ENCODE results near the gene RASGEF1B. TPM values are rescaled to one million over a fixed set of nuclear protein-coding genes. Genes with fewer than 3 reads are reported as not detected.

The RASGEF1B gene
- total RNA-seq, 4 donors from 2014 or later = 4.3 to 15.5 (median 10.2) TPM

DNA sequence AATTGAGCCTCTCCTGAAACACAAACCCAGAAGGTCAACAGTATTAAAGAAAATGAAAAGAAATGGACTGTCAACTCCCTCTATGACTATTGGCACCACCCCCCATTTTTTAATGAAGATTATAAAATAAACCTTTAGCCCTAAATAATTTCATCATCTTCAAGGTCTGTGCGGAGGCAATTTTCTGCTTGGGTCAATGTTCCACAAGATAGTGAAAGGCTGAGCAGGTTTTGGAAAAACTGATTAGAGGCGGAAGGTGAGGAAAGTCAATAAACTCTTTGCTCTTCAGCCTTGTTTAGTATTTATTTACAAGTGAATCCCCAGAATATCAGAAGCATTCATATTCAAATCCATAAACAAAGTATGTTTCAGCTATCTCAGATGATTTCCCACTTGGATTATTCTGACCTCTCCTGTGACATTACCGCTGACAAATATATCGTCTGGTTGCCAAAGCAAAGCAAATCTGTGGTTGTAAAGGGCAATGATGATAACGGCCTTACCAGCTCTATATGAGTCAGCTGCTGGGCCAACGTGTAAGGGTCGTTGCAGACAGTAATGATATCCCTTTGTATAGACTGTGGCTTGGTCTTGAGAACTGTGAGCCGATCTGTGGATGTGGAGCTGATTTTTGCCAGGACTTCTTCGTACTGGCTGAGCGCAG is 24.0 kb downstream of the RASGEF1B start:
- no peak overlapping the region for H3K4me3 ChIP-seq (replicated peaks in 1 of 3)
- no peaks in the 10 kb centered on the region for H3K27me3 ChIP-seq
- no peak overlapping the region for H3K27ac ChIP-seq
- no peaks in the 10 kb centered on the region for H3K4me1 ChIP-seq
- WGBS, 2 donors = 81 to 93% methylated on average over 10 of the region's 10 CpGs
- H3K36me3 ChIP-seq = peaks cover 2 to 15% of the 10 kb centered on the region in 2 donors
- no peak for DNase-seq
- intact Hi-C loops (cut with DNase I) = no loop called here
- TF ChIP-seq, protein P1, sequence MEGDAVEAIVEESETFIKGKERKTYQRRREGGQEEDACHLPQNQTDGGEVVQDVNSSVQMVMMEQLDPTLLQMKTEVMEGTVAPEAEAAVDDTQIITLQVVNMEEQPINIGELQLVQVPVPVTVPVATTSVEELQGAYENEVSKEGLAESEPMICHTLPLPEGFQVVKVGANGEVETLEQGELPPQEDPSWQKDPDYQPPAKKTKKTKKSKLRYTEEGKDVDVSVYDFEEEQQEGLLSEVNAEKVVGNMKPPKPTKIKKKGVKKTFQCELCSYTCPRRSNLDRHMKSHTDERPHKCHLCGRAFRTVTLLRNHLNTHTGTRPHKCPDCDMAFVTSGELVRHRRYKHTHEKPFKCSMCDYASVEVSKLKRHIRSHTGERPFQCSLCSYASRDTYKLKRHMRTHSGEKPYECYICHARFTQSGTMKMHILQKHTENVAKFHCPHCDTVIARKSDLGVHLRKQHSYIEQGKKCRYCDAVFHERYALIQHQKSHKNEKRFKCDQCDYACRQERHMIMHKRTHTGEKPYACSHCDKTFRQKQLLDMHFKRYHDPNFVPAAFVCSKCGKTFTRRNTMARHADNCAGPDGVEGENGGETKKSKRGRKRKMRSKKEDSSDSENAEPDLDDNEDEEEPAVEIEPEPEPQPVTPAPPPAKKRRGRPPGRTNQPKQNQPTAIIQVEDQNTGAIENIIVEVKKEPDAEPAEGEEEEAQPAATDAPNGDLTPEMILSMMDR (IDR thresholded peaks at IDR 0.05) = no peak
- TF ChIP-seq POLR2A (IDR thresholded peaks at IDR 0.05) = no peak
- no peaks in the 10 kb centered on the region for H3K9me3 ChIP-seq

DNA sequence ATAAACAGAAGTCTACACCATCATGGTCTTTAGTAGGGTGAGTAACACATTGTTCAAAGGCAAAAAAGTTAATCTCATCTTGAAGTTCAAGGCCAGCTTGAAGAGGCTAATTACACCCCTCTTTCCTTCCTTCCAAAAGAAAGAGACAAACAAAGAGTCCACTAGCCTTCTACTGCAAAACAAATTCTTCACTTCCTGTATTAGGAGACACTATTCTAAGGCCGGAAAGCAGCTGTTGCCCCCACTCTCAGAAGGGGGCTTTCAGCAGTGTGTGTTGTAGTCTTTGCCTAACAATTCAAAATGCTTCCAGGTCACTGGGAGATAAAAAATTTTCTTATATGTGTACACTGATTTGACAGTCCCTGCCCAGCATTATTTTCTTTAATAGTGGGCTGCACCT is 25.1 kb downstream of the RASGEF1B start:
- Histone ChIP-seq H3K4me1 (no peaks in the 10 kb centered on the region), H3K27ac (no peak overlapping the region), H3K27me3 (no peaks in the 10 kb centered on the region), H3K4me3 (replicated peaks in 1 of 3) (no peak overlapping the region), H3K36me3 (peaks cover 4 to 15% of the 10 kb centered on the region in 2 donors), H3K9me3 (no peaks in the 10 kb centered on the region)
- no peak for DNase-seq
- TF ChIP-seq, protein P1 (IDR thresholded peaks at IDR 0.05) = no peak
- no peak for TF ChIP-seq POLR2A (IDR thresholded peaks at IDR 0.05)
- WGBS, 2 donors = 89 to 96% methylated on average over 1 of the region's 1 CpG
- intact Hi-C loops (cut with DNase I) = no loop called here

DNA sequence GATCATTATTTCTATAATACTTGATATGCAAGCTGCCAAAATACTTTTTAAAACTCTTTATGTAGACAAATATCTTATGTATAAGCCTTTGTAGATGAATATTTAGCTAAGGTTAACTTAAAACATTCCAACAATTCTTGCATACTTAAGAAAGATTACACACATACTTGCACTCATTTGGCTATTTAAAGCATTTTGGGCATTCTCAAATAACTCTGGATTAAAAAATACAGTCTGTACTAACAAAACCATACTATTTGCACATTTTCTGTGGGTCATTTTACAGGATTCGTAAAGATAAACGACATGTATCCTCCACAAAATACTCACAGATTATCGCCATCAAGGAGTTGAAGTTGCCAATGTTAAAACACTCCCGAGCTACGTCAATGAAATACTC is 26.5 kb downstream of the RASGEF1B start:
- Histone ChIP-seq H3K4me1 (no peaks in the 10 kb centered on the region), H3K27ac (no peak overlapping the region), H3K9me3 (no peaks in the 10 kb centered on the region), H3K4me3 (replicated peaks in 1 of 3) (no peak overlapping the region), H3K27me3 (no peaks in the 10 kb centered on the region), H3K36me3 (peaks cover 6 to 15% of the 10 kb centered on the region in 2 donors)
- WGBS, 2 donors = 92 to 94% methylated on average over 5 of the region's 5 CpGs
- intact Hi-C loops (cut with DNase I) = no loop called here
- TF ChIP-seq, protein P1 (IDR thresholded peaks at IDR 0.05) = no peak
- no peak for TF ChIP-seq POLR2A (IDR thresholded peaks at IDR 0.05)
- DNase-seq = no peak

DNA sequence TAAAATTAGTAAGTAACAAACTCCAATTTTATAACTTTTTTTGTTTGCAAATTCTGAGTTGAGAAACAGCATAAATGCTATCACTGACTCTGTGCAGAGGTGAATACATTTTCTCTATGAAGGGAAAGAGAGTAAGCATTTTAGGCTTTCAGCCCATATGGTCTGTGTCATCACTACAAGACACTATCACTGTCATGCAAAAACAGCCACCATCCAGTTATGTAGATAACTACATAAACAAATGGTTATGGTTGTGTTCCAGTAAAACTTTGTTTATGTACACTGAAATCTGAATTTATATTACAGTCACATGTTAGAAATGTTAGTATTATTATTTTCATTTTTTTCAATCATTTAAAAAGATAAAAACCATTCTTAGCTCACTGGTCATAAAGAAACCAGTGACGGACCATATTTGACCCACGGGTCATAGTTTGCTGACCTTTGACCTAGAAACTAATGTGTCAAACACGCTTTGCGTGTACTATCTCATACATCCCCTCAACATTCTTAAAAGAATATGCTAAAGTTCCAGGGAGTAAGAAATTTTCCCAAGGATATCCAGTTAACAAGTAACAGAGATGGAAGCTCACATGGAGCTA is 29.1 kb downstream of the RASGEF1B start:
- H3K9me3 ChIP-seq = no peaks in the 10 kb centered on the region
- DNase-seq = no peak
- WGBS, 2 donors = 93 to 96% methylated on average over 4 of the region's 4 CpGs
- H3K36me3 ChIP-seq = peaks cover 6 to 11% of the 10 kb centered on the region in 2 donors
- H3K4me1 ChIP-seq = no peaks in the 10 kb centered on the region
- no peak overlapping the region for H3K27ac ChIP-seq
- H3K27me3 ChIP-seq = no peaks in the 10 kb centered on the region
- intact Hi-C loops (cut with DNase I) = no loop called here
- no peak overlapping the region for H3K4me3 ChIP-seq (replicated peaks in 1 of 3)
- TF ChIP-seq POLR2A (IDR thresholded peaks at IDR 0.05) = no peak
- TF ChIP-seq, protein P1 (IDR thresholded peaks at IDR 0.05) = no peak

DNA sequence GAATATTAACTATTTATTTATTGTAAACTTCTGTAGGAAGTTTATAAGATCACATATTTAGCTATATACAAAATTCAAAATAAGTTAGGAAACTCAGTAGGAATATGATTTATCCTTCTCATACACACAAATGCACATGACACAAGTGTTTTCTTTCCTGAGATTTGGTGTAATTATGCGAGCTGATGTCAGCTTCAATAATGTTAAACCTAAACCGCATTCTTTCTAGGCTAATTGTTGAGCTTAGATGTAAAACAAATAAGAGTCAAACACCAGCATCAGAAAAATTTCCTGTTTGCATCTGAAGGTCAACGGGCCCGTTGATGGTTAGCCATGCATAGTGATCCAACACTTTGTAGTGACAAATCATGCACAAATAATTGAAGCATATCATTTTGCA is 30.8 kb downstream of the RASGEF1B start:
- intact Hi-C loops (cut with DNase I) = no loop called here
- no peak for DNase-seq
- H3K4me1 ChIP-seq = no peaks in the 10 kb centered on the region
- no peak overlapping the region for H3K4me3 ChIP-seq (replicated peaks in 1 of 3)
- no peak overlapping the region for H3K27ac ChIP-seq
- whole genome bisulfite sequencing, 2 donors = 54 to 65% methylated on average over 4 of the region's 4 CpGs
- no peaks in the 10 kb centered on the region for H3K27me3 ChIP-seq
- peaks cover 6 to 11% of the 10 kb centered on the region in 2 donors for H3K36me3 ChIP-seq
- H3K9me3 ChIP-seq = no peaks in the 10 kb centered on the region
- TF ChIP-seq, protein P1 (IDR thresholded peaks at IDR 0.05) = no peak
- TF ChIP-seq POLR2A (IDR thresholded peaks at IDR 0.05) = no peak

Measured in thyroid gland (tissue), 4 donors.